HG02970 (cell line): ENCODE data around the gene AMZ1.

Experiments used
- ATAC-seq: cut with Tn5 transposase; IDR thresholded peaks from one replicate; pipeline ENCODE4 v1.9.1; 2021; ENCODE audit warnings: mild to moderate bottlenecking, moderate library complexity, moderate number of reproducible peaks; ENCODE audit not compliant: unreplicated experiment, low FRiP score

AMZ1 gene

GRCh38 chr7:2650451-2650850 is 37.6 kb upstream of the AMZ1 start:
- no peak for ATAC-seq

- no peak for ATAC-seq
These were observed 36.7 kb upstream of the AMZ1 start for GRCh38 chr7:2651336-2651735.

- ATAC-seq = no peak
These were observed 35.9 kb upstream of the AMZ1 start for GRCh38 chr7:2651847-2652735.

GRCh38 chr7:2652736-2653060 is 35.3 kb upstream of the AMZ1 start:
- no peak for ATAC-seq

GRCh38 chr7:2654059-2654458 is 33.9 kb upstream of the AMZ1 start:
- ATAC-seq = no peak

GRCh38 chr7:2655870-2656614 is 32.0 kb upstream of the AMZ1 start:
- no peak for ATAC-seq

- ATAC-seq = no peak
These were observed 30.8 kb upstream of the AMZ1 start for GRCh38 chr7:2657208-2657607.

GRCh38 chr7:2657920-2658671 is 29.9 kb upstream of the AMZ1 start:
- ATAC-seq = no peak

- ATAC-seq = no peak
These were observed 29.1 kb upstream of the AMZ1 start for GRCh38 chr7:2658941-2659340.

- no peak for ATAC-seq
These were observed 28.2 kb upstream of the AMZ1 start for GRCh38 chr7:2659556-2660358.

GRCh38 chr7:2660359-2661095 is 27.5 kb upstream of the AMZ1 start:
- no peak for ATAC-seq

- no peak for ATAC-seq
These were observed 26.9 kb upstream of the AMZ1 start for GRCh38 chr7:2661096-2661449.

GRCh38 chr7:2661602-2662272 is 26.3 kb upstream of the AMZ1 start:
- ATAC-seq = no peak

- ATAC-seq = no peak
These were observed 25.5 kb upstream of the AMZ1 start for GRCh38 chr7:2662273-2663120.

GRCh38 chr7:2663121-2663886 is 24.7 kb upstream of the AMZ1 start:
- ATAC-seq = no peak

- no peak for ATAC-seq
These were observed 24.0 kb upstream of the AMZ1 start for GRCh38 chr7:2663960-2664359.

- no peak for ATAC-seq
These were observed 22.6 kb upstream of the AMZ1 start for GRCh38 chr7:2665359-2665791.

- ATAC-seq = no peak
These were observed 21.8 kb upstream of the AMZ1 start for GRCh38 chr7:2666155-2666554.
